NCI-H226 (cell line): ENCODE results near the gene GRID1.

Experiments used
- DNase-seq: peaks from one replicate; pipeline ENCODE4 v3.0.0-alpha.2; 2015

Gene GRID1

DNA sequence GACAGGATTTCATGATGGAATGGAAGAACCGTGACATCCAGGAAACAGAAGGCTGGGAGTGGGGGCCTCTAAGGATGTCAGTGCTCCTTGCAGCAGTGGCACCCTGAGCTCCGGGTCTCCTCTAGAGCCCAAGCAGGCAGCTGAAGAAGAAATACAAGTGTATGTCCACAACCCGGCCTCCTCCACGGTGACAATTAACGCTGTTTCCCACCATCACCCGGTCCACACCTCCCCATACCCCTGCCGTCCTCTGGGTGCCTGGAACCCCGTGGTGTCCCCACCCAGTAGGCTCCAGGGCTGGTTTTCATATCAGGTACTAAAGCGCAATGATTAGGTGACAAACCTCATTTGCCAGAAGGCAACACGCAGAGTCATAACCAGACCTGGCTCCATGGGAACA, 30.3 kb downstream of the GRID1 start:
- no peak for DNase-seq

DNA sequence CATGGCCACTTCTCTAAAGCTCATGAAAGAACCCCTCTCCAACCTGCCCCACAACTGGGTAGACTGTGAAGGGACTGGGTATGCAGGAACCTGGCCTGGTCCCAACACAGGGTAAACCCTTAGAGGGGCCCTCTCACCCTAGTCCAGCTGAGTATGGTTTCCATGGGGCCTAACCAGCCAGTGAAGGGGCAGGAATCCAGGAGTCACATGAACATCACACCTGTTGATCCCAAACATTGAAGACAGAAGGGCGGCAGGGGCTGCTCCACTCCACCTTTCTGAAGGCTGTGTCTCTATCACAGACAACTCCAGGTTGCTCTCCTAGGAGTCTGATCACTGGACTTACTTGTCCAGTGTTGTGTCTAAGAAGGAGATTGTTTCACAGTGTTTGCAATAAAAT, 30.8 kb downstream of the GRID1 start:
- no peak for DNase-seq

DNA sequence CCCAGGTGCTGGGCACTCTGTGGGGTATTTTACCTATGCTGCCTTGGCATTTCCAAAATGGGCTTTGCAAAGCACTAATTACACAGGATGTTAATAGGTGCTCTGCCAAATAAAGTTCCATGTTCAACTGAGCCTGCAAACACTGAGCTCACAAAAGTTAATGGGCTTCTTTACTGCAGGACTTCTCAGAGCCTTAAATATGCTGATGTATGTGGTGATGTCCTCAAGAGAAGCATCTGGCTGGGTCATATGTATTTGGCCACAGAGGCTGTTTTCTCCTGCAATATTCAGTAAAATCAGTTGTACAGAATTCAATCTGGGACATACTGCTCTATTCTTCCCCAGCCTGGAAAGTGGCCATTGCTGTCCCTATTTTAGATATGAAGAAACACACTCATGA, 31.3 kb downstream of the GRID1 start:
- DNase-seq: no peak

DNA sequence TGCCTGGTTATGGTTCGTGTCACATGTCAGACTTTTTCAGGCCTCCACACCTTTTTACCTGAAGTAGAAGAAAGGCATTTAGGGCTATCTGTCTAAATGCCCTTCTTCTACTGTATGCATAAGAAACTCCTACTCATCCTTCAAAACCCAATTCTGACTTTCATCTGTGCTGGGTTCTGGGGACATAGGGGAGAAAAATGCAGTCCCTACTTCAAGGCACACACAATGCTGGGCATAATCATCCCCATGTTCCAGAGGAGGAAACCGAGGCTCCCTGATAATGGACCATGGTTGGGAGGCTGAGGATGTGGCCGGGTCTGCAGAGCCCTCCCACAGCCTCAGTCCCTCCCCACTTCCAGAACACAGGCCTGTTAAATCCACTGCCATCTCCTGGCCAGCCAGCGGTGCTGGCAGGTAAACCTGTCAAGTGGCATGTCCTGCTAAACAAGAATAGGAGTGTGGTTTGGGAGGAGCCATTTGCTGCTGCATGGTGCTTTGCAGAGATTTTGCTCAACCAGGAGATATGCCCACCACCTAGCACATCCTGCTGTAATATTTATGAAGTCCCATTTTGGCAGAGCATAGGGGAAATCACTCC, 32.0 kb downstream of the GRID1 start:
- DNase-seq: no peak

DNA sequence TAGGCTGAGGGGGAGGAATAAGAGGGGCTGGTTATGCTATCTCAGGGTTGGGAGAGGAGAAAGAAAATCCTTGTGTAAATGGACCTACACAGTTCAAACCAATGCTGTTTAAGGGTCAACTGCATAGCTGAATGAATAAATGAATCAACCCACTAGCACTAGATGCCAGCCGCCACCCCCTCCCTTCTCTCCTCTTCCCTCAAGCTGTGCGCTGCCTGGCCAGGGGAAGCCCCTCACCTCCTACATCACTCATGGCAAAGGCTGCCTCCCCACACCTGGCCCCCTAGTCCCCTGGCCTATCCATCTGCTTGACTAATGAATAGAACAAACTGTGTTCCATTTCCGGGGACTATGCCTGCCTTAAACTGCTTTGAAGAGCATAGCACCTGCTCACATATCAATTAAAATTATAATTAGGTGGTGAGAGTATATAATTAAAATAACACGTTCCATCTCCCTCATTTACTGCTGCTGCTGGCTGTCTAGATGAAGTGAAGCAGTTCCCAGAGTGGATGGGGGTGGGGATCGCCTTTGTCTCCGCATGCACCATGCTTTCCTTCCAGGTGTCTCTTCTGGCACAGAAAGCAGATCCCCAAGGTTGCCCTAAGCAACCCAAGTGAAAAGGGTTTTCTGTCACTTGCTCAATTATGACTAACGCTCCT, 32.6 kb downstream of the GRID1 start:
- DNase-seq: no peak

DNA sequence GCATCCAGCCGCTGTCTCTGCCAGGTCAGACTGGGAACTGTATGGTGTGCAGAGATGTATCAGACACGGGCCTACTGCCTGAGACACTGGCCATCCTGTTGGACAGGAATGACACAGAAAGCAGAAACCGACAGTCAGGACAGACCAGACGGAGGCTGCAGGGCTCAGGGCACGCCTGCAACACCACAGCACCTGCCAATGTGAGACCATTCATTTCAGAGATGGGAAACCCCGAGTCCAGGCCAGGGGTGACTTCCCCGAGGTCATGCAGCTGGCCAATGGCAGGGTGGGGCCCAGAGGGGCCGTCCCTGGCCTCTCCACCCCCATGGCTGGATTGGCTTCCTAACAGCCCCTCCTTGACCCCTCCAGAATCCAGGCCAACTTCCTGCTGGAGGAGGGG, 34.7 kb downstream of the GRID1 start:
- no peak for DNase-seq

DNA sequence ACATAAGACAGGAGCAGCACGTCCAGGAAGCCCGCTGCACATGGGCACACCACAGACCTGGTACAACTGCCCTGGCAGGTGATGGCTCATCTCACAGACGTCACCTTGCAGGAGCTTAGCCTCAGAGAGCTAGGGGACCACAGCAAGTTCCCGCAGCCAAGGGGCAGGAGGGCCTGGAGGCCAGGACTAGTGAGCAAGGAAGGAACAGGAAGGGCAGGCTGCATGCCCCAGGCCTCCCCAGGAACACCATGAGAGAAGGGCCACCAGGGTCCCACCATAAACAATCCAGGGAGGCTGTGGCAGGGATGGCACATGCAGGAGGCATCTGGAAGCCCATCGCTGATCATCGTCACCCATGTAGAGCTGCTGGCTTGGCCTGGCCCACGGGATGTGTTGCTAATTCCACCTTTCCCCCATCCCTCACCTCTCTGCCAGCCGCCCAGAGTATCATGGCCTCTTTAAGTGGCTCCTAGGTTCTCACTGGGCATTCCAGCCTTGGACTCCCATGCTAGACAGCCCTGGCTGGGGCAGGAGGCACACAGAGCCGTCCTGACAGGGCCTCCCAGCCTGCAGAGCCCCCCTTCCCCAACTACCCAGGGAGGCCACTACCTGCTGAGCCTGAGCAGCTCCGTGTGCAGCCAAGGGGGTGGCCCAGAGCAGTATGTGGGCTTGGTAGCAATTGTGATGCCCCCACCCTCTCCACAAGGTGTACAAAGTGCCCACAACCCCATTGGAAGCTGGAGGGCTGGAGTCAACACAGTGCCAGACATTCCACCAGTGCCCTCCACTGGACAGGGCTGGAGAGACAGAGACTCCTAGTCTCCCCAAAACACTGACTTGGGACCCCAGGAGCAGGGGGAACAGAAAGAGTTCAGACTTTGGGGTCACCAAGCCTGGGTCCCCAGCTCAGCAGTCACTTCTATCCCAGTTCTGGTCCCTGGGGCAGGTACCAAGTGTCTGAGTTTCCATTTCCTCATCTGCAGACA, 35.5 kb downstream of the GRID1 start:
- no peak for DNase-seq

DNA sequence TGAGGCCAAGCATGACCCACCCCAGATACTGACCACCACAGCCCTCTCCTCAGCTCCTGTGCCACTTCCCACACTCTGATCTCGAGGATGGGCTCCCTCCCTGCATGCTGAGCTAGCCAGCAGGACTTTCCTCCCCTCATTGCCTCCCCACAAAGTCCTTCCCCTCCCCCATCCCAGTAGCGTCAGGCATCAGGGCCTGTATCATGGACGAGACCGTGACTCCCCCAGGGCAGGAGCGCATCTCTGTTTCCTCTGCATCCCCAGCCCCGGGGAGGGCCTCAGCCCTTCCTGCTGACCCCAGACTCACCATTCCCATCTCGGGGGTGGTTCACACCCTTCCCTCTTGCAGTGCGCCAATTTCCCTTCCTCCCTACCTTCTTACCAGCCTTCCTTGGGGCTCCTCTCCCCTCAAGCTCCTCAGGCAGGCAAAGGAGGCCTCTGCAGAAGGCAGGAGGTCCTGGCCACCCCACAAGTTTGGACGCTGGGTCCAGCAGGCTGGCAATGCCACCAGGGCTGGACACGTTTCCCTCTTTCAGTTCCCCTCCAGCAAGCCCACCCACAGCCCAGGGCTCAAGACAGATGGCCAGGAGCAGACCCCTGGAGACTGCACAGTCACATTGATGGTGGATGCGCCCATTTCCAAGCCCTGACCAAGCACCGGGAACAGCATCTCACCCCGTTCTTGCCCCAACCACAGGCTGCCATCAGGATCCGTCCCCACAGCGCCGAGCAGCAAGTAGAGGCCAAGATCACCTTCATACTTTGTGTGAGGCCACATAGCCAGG, 36.5 kb downstream of the GRID1 start:
- no peak for DNase-seq

DNA sequence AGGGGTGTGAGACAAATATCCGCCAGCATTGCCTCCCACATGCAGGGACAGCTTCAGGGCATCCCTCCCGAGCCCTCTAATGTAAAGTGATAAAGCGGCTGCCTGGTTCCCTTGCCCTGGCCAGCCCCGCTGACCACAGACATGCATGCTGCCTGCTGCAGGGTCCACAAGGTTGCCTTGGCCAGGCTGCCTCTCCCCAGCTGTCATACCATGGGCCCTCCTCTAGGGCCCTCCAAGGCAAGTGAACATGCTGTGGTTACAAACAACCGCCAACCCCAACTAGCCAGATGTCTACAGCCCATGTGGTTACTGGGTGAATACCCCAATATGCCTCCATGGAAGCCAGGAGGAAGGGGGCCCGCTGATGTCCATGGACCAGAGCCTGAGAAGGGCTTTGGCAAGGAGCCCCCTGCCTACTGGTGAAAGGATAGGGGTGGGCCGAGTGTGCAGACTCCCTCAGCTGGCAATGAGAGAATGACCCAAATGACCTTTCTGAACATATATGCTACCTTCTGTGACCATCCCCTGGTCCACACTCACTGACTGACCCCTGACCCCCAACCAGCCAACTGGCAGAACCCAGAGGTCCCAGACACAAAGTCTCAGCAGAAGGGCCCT, 37.4 kb downstream of the GRID1 start:
- no peak for DNase-seq

DNA sequence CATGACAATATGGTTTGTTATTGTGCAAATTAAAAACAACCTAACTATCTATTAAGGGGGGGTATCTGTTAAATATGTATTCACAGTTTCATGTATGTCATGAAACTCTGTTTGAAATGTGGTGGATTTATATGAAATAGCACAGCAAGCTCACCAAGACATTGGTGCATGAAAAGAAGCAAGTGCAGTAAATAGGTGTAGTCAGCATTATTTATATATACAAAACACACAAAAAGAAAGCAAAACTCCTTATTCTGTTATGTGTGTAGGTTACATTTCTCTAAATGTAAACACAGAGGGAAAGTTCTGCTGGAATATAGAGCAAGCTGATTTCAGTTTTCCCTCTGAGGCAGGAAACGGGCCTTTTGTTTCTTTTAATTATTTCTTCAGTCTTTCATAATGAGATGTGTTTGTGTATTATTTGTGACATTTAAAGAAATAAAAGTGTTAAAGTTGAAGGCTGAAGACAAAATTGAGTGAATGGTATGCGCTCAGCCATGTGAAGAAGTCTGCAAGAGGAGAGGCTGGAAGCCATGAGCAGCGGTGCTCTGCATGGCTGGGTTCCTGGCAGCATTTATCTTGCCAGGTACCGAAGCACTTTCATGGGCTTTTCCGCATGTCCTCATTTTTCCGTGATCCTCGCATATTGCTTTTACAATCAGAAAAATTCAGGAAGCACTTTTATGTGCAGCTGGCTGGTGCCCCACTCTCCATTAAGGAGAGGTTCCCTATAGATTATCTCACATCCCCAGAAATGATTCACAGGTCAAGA, 38.5 kb downstream of the GRID1 start:
- DNase-seq: no peak

DNA sequence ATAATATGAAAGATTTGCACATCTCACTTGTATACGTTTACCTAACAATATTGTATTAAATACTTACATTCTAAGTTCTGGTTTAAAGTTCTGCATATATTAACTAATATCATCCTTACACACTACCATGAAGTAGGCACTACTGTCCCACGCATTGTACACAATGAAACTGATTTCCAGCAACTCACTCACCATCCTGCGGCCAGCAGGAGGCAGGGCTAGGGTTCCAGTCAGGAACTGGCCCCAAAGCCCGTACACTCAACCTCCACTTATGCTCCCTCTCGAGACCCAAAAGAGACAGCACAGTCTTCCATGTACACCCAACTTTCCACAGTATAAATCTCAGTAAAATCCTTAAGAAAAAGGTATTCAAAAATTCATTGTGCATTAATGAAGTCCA, 41.4 kb downstream of the GRID1 start:
- DNase-seq: no peak

DNA sequence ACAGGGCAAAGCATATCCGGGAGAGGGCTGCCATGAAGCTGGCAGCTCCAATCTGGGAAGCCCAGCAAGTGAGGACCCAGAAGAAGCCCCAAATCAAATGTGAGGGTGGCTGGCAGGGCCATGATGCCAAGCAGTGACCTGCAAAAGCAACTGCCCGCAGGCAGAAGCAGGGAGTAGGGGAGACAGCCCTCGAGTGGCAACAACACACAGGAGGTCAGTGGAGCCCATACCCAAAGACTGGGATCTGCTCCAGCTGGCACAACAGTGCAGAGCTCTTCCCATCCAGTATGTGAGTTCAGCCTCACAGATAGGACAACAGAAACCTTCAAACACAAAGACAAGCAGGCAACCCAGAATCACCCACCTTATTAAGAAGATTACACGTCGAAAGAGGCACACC, 45.0 kb downstream of the GRID1 start:
- DNase-seq: no peak

DNA sequence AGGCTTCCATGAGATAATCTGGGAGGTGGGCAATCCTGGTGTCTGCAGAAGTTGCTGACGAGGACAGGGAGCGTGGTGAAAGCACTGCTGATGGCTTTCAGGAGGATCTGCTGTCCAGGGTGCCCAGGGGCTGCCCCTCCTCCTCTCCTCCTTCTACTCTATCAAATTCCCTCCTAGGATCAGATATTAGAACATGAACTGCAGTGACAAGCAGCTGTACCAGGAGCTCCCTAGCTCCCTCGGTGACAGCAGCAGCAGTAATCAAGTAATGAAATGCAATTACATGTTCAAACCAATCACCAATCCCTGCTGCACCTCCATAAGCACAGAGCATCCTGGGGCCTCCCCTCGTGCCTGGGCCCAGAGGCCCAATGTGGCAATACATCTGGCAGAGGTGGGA, 46.9 kb downstream of the GRID1 start:
- no peak for DNase-seq

DNA sequence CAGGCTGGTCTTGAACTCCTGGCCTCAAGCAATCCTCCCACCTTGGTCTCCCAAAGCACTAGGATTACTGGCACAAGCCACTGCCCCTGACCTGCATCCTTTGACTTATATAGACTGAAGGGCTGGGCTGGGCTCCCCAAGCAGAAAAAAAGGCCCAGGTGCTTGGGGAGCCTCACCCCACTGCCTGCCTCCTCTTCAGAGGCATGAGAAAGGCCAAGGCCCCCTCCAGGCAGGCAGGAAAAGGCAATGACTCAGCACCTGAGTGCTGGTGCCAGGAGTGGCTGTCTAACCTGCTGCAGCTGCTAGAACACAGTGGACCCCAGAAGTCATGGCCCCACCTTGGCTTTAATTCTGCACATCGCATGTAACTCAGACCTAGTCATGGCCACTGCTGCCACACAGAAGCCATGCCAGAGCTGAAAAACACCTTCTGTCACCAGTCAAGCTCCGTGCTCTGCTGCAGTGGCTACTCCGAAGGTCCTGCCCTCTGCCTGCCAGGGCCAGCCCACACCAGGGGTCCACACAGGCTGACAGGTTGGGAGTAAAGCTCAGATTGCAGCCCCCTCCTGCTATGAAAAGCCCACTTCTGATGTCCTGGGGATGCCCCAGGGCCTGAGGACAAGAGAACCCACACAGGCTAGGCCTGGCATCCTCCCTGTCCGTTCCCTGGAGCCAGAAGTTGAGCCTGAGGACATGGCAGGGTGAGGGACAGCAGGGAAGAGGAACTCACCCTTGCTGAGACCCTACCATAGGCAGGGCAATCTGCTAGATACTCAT, 48.5 kb downstream of the GRID1 start:
- DNase-seq: no peak

DNA sequence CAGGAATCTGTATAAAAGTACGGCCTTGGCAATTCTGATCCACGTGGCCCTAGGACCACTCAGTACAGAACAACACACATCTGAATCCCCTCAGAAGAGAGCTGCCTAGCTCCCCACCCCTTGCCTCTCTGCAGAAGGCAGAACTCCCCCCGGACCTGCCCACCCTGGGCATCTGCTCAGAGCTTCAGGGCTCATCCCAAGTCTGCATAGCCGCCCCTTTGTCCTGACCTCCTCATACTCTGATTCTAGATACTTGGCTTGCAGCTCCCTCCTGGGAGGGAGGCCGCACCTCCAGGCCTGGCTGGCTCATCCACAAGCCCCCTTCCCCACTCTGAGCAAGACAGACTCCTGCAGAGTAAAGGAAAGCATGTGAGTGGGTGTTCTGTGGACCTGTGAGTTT, 49.6 kb downstream of the GRID1 start:
- DNase-seq: no peak

DNA sequence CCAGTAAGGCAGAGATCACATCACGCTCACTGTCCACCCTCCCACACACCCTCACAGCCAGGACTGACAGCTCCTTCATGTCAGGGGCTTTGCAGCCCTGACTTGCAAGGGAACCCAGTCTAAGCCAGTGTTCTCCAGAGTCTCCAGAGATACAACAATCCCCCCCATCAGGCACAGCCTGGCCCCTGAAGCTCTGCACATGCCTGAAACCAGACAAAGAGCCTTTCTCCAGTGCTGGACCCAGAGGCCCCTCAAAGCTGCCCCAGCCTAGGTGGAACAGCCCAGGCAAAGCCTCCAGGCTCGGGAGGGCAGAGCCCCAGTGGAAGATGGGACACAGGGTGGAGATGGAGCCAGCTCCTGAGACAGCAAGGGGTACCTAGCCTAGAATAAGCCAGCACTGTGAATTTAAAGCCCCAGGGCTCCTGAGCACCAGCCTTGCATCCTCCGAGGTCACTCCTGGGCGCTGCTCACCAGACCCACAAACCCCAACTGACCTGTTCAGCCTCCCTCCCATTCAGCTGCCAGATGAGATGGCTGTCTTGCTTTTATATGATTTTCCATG, 50.2 kb downstream of the GRID1 start:
- DNase-seq: no peak

DNA sequence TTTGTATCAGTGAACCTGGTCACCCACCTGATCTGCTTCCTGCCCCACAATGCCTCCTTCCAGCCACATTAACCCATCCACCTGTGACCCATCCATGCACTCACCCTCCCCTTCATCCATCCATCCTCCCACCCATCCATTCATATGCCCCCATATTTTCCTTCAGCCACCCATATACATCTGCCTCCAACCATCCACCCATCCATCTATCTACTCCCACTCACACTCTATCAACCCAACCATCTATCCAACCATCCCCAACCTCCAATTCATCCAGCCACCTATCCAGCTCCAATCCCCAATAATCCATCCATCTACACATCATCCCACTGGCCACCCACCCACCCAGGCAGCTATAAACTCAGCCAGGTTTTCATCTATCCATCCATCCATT, 51.0 kb downstream of the GRID1 start:
- DNase-seq: no peak

DNA sequence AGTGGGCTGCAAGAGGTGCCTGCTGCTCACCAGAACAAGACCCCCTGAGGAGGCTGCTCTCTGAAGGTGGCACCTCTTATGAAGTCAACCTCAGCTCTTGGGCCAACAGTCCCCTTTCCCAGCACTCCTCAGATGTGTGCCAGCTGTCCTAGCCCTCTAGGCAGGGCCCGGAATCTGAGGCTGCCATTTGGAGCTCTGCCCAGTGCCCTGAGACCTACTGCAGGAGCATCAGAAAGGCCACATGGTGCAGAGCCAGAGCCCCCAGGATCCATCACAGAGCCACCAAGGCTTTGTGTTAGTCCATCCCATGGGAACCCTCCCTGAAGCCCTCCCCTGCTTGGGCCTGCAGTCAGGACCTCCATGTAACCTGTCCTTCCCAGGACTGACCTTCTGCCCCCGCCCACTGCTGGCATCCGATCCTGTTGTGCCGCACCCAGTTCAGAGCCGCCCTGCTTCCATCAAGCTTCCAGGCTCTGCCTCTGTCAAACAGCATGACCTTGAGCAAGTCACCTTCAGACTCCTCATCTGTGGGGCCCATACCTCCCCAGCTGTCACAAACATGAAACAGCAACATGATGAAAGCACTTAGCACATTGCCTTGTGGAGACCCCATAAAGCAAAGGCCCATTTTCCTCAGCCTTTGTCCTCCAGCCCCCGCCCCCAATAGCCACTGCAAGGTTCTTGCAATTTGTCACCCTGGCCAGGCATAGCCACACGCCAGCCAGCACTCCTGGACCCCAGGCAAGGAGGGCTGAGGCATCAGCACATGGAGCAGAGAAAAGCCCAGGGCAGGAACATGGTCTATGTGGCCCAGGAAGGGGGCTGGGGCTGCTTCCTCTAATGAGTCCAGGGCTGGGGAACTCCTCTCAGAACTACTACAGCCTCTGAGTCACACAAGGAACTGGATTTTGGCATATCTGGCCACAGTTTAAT, 51.7 kb downstream of the GRID1 start:
- no peak for DNase-seq

DNA sequence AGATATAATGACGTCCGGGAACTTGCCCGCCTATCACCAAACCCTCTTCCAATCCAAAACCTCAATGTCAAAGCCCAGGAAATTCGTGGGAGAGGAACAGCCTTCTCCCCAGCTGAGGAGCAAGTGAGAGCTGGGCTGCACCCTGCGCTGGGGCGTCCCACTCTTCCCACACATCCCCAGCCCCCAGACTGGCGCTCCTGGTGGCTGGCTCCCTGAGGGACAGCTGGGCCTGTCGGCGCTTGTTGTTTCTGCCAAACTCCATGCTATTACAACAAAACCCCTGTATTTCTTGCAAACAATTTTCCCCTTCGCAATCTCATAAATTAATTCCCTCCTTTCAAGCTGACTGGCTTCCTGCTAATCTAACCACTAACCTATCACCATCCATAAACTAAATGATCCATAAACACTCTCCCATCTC, 53.0 kb downstream of the GRID1 start:
- DNase-seq: no peak
